LoVo (cell line): ENCODE results near the gene NKAIN4.
"Not testable (repeated sequence)": the region's sequence is repeated elsewhere in the genome, so short reads cannot be mapped to it uniquely, and the experiment has no call there.

ENCODE experiments used
- DNase-seq: peaks from one replicate; pipeline ENCODE4 v3.0.0-alpha.2; 2016; ENCODE audit warnings: low spot score

The NKAIN4 gene

DNA sequence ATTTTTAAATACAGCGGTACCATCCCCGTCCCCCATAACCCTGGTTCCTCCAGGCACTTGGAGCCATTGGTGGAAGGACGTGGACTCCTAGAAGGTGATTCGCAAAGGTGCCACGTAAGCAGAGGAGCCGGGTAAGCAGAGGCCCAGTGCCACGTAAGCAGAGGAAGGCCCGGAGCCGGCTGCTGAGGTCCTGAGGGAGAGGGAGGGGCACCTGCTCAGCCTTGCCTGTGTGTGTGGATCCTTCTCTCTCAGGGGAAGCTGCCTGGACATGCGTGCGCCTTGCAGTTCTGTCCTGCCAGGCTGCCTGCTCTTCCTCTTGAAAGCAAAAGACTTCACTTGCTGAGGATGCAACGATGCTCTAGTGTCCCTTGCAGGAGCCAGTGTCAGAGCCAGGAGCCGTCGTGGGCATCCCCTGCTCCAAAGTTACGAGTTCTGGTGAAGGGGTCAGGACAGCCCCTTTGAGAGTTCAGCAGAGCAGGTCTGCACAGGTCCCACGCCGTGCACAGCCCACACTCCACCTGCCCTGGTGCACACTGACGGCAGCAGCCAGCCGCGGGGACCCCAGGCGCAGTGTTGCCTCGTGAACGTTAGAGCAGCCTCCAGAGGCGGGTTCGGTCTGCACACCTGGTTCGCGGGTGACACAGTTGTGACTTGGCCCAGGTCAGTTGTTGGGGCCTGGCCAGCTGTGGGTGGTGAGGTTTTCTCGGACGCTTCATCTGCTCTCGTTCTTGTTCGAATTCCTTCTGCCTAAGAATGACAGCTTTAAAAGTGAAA is 1.9 kb upstream of the NKAIN4 start:
- no peak for DNase-seq

DNA sequence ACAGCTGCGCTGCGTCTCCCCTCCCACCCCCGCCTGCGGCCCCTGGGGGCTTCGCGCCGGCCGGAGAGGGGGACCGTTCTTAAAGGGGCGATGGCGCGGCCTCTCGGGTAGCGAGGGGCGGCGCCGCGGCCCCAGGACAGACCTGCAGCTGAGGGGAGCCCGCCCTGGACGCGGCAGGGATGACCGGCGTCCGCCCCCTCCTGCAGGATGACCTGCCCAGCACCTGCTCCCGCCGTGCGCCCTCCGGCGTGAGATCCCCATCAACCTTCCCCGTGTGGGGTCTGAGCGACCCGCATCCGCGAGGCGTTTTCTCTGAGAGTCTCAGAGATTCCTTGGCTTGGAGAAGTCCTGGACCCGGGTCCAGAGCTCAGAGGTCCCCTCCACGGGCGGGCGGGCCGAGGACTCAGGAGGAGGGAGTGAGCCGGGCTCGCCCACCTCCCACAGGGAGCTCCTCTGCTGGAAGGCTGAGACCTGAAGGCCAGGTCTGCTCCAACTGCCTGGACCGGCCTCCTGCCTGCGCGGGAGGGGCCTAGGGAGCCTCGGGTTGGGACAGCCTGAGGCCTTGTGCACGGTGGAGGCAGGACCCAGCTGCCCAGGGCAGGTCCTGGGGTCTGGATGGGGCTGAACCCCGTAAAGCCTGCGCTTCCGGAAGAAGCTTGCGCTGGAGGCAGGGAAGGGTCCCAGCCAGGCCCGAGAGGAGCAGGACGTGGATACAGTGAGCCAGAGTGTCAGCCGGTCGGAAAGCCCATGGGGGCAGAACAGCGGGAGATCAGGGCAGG is 532 bp upstream of the NKAIN4 start:
- no peak for DNase-seq

DNA sequence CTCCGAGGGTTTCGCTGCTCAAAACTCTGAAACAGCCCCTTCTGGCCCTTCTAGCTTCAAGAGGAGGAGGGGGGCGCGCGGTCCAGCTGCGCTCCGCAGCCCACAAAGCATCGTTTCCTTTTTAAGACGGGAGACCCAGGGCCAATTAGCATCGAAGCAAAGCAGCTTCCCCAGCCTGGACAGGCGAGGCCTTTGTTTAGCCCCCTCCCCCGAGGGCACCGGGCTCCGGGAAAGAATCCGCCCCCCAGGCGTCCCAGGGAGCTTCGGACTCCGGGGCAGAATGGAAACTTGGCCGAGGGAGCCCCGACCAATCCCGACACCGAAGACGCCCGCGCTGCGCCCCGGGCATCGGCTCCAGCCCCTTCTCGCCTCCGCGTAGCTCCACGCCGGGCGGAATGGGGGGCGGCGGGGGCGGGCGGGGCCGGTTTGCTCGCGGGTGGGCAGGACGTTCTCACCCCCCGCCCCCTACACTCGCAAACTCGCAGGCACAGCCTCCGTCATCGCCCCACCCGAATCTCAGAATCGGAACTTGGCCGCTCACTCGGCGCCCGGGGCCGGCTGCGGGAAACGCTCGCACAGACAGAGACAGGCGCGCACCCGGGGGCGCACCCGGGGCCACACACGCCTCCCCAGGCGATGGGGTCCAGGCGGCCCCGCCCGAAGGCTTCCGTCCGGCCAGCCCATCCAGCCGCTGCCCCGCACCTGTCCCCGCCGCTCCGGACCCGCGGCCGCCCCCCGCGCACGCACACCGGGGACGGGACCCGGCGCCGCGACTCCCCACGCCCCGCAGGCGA is 628 bp downstream of the NKAIN4 start:
- no peak for DNase-seq

DNA sequence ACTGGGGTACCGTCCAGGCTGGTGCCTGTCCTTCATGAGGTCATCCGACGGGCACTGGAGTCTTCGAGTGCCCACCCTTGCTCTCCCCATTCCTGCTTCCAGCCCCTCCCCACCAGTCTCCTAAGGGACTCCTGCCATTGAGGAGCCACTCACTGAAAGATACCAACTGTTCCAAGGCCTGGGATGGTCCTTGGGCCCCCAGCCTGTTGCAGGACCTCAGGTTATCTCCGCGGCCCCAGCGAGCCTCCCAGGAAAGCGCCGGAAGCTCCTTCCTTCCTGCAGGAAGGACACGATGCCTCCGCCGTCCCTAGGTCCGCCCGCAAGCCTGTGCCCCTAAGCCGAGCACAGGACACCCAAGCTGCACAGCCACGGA is 1.2 kb downstream of the NKAIN4 start:
- no peak for DNase-seq

DNA sequence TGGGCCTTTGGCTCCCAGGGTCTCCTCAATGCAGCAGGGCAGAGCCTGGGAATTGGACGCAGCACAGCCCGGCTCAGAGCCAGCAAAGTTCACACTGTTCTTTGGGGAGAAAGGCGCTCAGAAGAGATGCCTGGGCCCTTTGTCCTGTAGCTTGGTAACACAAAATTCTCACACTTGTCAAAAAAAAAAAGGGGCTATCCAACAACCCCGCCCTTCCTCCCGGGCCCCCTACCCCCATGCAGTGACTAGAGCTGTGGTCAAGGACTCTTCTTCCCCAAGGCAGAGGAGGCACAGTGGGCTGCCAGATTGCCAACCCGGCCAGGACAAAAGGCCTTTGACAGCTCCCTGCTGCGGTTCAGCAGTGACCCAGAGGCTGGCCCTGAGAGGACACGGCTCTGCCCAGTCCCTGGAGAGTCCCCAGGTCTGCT is 2.0 kb downstream of the NKAIN4 start:
- no peak for DNase-seq

DNA sequence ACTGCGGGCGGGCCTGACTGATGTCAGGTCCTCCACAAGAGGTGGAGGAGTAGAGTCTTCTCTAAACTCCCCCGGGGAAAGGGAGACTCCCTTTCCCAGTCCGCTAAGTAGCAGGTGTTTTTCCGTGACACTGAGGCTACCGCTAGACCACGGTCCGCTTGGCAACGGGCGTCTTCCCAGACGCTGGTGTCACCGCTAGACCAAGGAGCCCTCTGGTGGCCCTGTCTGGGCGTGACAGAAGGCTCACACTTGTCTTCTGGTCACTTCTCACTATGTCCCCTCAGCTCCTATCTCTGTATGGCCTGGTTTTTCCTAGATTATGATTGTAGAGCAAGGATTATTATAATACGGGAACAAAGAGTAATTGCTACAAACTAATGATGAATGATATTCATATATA is 2.9 kb downstream of the NKAIN4 start:
- not testable (repeated sequence) for DNase-seq

DNA sequence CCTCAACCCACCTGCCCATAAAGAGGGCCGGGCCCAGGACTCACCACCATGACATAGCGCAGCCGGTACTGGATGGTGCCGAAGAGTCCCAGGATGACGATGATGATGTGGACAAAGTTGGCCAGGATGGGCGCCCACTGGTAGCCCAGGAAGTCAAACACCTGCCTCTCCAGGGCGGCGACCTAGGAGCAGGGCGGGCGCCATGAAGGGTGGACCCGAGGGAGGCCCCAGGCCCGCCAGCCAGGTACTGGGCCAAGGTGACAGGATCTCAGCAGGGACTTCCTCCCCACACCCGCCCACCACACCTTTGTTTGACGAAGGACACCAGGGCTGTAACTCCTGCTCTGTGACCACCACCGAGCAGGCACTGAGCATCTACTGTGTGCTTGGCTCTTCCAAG is 4.4 kb downstream of the NKAIN4 start:
- no peak for DNase-seq

DNA sequence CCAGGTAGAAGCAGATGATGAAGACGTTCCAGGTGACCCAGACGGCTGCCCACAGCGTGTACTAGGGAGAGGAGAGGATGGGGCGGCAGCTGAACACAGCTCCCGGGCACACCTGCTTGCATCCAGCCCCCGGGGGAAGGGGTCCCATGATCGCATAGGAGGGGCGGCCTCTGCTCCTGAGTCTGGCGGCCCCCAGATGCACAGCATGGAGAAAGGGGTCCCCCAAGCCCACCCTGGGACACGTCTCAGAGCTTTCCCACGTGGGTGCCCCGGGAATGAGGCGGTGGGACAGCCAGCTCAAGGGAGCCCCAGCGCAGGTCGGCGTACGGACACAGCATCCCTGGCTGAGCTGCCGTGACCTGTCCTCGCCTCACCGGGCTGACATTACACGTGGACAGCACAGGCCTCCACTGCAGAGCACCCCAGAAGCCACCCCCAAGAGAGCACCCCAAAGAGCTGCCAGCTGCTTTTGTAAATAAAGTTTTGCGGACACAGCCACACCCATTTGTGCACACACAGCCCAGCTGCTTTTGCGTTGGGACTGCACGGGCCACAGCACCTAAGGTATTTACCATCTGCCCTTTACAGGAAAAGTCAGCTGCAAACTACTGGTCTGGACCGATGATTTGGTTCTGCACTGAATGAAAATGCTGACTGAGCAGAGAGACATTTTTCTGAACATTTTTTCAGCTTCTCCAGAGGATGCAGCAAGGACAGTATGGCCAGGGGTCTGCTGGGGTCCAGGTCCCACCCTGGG is 5.2 kb downstream of the NKAIN4 start:
- no peak for DNase-seq

DNA sequence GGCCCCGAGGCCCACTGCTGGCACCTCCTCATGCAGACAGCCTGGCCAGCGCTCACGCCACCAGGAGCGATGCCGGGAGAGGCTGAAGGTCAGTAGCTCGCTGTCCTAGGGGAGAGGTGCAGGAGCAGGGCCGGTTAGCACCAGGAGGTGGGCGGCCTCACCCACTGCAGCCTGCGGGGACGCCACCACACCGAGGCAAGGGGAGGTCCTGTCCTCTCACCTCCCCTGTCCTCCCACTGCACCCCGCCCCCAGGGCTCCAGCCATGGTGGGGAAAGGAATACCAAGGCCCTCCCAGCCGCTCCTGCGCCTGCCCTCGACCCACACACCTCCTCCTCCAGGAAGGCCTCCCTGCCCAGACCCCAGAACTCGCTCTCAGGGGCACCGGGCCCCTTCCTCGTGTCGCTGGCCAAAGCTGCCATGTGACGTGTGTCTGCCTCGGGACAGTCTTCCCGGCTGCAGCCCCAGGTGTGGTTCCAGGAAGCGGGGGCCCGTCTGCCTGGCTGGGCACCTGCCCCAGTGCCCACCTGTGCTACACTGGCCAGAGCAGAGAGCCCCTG is 6.5 kb downstream of the NKAIN4 start:
- no peak for DNase-seq

DNA sequence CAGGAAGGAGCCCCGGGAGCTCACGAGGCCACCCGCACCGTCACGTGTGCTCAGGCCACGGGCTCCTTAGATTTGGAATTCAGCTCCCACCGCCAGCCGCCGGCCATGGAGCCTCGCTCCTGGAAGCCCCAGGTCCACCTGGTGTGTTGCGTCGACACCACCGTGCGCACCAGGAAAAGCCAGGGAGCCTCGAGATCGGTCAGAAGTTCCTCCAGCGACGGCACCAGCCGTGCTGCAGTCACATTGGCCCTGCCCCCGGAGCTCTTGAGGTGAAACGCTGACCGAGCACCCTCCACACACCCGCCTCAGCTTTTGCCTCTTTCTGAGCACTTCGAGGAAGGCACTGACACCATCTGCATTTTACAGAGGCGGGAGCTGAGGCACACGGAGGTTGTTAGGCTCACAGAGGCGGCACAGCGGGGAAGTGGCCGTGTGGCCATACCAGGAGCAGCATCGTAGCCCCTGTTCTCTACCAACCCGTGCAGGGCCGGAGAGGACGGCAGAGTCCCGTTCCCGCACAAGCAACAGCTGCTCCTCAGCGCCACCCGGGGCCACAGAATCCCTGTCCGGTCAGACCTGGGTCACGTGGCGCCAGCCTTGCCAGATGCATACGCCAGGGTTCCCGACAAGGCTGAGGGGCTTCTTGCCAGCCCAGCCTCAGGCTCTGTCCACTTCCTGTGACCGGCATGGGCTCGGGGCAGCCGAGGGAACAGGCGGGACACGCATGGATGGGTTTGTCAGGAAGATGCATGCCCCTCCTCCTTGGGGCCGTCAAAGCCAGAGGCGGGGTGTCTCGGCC is 7.6 kb downstream of the NKAIN4 start:
- no peak for DNase-seq

DNA sequence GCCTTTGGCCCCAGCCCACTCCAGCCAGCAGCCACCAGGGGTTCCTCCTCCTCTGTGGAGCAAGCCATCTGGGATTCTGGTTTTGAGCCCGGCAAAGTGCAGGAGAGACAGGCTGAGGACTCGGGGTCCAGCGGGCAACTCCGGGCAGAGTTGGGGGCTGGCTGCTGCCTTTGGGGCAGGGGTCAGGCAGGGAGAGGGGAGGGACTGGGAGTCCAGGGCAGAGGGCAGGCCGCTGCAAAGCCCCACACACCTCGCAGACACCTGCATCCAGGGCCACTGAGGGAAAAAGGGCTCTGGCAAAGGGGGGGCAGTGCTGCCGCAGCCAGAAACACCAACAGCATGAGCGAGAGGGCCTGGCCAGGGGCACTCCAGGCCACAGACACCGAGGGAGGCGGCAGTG is 9.8 kb downstream of the NKAIN4 start:
- DNase-seq, result no peak

DNA sequence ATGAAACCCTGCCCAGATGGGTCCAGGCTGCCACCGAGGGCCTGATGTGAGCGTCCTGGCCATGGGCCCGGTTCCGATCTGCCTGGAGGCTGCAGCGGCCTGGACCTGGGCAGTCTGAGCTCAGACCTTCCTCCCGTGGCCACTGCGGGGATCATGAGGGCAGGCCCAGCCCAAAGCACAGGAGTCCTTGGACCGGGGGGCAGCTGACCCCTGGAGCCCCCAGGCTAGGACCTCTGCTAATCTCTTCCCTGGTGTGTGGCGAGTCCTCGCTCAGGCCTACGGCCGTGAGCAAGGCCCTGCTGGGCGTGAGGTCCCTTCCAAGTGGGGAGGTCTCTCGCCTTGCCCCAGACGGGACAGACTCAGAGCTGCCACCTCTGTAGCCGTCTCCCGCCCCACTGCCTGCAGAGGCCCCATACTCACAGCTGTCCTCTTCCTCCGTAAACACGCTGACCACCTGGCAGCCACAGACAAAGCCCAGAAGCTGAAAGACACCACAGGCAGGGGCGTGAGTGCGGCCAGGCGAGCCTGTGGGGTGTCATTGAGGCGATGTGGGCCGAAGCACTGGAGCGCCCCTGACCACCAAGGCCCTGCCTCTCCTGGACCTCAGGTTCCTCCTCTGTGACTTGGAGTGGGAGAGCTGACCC is 10.5 kb downstream of the NKAIN4 start:
- no peak for DNase-seq

DNA sequence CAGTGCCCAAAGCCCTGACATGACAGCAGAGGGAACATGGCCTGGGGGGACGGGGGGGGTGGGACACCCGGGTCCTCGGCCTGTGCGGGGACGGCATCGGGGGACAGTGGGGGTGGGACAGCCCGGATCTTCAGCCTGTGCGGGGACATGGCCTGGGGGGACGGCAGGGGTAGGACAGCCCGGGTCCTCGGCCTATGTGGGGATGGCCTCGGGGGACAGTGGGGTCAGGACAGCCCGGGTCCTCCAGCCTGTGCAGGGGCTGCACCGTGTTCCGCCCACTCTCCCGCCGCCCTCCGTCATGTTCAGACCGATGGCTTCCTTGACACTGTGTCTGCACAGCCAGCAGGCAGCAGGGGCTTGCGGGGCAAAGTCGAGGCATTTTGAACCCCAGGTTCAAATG is 11.5 kb downstream of the NKAIN4 start:
- DNase-seq, result no peak

DNA sequence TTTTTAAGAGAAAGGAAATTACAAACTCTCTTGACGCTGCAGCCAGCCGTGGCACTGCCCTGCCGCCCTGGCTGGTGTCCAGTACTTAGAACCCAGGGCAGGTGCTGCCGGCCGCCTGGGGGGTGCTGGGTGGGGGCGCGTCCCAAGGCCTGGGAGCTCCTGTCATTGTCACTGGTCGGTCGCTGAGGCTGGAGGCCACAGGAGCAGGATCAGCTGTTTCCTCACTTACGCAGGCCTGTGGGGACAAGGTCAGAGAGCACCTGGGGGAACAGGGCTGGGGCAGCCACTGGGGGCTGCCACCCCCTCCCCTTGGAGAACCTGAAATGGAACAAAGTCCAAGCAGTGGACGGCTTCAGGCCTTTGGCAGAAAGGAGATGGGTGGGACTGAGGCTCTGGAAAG is 13.0 kb downstream of the NKAIN4 start:
- no peak for DNase-seq

DNA sequence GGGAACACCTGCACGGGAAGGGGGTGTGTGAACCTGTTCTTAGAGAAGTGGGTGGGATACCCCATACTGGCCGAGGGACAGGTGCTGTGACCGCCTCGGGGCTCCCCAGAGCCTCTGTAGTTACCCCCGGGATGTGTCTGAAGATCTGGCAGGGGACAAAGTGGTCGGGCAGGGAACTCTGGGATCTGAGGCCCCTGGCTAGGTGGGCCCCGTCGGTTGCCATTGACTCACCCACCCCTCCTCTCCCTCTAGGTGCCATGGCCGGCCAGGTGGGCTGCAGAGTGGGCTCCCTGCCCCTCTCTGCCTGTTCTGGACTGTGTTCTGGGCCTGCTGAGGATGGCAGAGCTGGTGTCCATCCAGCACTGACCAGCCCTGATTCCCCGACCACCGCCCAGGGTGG is 14.3 kb downstream of the NKAIN4 start:
- no peak for DNase-seq

DNA sequence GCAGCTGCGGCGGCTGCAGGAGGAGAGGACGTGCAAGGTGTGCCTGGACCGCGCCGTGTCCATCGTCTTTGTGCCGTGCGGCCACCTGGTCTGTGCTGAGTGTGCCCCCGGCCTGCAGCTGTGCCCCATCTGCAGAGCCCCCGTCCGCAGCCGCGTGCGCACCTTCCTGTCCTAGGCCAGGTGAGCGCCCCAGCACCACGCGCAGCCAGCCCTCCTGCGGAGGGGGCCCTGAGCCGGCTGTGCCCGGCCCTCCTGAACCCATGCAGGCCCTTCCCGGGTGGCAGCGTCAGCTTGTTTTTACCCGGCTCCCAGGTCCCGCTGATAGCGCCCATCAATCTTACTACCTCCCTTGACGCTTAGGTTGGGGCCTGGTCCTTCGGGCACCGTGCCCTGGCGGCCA is 14.8 kb downstream of the NKAIN4 start:
- DNase-seq, result no peak

DNA sequence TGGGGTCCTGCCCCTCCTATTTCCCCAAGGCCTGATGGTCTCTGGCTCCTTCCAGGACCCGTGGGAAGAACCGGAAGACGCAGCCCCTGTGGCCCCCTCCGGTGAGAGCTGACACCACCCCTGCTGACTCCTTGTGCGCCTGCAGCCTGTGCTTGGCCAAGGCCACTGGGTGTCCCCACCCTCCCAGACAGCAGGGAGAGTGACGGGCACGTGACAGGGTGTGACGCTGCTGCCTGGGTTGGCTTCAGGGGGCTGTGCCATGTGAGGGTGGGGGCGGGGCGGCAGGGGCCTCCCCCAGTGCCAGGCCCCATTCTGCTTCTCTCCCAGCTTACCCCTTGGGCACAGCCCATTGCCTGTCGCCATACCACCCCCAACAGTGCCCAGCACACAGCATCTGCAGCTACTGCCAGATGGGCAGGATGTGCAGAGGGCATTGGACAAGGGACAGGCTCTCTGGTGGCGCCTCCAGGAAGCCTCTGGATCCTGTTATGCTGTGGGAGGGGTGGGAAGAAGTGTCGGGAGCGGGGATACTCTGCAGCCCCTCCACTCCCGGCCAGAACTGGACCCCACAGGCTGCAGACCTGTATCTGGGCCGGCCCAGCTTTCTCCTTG is 15.6 kb downstream of the NKAIN4 start:
- DNase-seq, result no peak

DNA sequence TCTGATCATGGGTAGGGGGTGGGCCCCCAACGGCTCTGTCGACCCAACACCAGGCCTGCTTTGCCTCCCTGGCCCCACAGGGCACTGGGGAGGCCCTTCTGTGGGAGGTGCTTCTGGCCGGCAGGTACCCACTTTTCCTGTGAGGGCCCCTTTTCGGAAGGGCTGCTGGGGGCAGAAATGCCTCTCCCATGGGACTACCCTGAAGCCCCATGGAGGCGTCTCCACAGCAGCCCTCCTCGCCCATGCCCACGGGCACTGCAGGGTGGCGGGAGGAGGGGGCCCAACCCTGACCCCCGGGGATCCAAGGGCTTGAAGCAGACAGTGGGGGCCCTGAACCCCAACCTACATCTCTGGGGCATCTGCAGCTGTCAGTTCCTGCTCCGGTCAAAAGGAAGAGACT is 16.2 kb downstream of the NKAIN4 start:
- DNase-seq, result no peak

DNA sequence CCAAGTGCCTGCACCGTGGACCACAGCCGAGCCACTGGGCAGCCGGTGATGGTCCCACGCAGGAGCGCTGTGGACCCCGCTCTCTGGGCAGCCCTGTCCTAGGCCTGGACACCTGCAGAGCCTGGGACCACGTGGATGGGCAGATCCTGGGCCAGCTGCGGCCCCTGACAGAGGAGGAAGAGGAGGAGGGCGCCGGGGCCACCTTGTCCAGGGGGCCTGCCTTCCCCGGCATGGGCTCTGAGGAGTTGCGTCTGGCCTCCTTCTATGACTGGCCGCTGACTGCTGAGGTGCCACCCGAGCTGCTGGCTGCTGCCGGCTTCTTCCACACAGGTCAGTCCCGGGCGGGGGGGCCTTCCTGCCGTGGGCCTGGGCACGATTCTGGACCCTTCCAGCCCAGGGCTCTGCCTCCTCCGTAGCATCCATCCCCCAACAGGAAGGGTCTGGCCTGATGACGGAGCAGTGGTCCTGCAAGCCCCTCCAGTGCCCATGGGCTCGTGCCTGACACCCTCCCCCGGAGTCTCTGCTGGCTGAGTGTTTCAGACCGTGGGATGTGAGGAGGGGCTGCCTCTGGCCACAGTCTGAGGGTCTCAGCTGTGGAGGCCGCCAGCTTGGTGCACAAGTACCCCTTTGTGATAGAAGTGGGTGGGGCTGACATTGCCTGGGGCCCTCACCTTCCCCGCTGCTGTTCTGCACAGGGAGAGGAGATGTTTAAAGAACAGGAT is 18.0 kb downstream of the NKAIN4 start:
- DNase-seq, result no peak
